HG02981 (cell line): ENCODE data around the gene PNCK.
"Not testable (repeated sequence)": the region's sequence is repeated elsewhere in the genome, so short reads cannot be mapped to it uniquely, and the experiment has no call there.

Experiments used
- ATAC-seq: cut with Tn5 transposase; IDR thresholded peaks from one replicate; pipeline ENCODE4 v1.9.1; 2021; ENCODE audit warnings: mild to moderate bottlenecking, moderate library complexity; ENCODE audit not compliant: unreplicated experiment

Gene PNCK

GRCh38 chrX:153699210-153699783 is 25.7 kb upstream of the PNCK start:
- ATAC-seq: not testable (repeated sequence)

DNA sequence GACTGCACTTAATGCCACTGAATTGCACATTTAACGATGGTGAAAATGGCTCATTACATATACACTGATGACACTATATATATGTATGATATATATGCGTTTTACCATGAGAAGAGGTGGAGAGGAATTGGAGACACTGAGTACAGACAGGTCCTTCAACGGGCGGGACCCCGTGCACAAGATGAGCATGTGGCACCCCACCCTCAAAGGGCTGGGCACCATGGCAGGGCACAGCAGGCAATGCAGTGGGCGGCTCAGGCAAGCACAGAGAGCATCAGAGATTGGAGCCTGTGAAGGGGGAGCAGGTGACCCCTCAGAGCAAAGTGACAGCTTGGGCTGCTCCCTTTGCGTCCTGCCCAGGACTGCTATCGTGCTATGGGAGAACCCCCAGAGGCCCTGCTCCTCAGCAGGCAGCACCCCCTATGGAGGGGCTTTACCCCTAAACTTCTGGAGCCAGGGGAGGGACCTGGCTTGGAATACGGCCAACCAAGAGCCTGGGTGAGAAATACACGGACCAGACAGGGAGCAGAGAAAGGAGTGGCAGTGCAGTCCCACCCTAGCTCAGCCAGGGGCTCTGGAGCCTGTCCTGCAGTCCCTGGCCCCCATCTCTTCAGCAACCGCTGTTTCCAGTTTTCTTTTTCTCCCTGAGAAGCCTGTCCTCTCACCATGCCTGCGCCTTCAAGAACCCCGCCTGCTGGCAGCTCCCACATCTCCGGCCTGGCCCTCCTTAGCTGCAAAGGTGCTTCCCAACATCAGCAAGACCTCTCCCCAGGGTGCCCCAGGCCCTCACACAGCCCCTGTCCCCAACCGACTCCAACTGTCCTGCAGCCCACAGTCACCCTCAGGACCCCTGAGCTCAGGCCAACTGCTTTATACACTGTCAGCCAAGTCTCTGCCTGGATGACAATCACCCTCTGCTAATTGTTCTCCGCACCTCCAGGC is 24.6 kb upstream of the PNCK start:
- no peak for ATAC-seq

- not testable (repeated sequence) for ATAC-seq
Observed at GRCh38 chrX:153696986-153697722, 23.5 kb upstream of the PNCK start.

- not testable (repeated sequence) for ATAC-seq
Observed at GRCh38 chrX:153696538-153696937, 22.9 kb upstream of the PNCK start.

DNA sequence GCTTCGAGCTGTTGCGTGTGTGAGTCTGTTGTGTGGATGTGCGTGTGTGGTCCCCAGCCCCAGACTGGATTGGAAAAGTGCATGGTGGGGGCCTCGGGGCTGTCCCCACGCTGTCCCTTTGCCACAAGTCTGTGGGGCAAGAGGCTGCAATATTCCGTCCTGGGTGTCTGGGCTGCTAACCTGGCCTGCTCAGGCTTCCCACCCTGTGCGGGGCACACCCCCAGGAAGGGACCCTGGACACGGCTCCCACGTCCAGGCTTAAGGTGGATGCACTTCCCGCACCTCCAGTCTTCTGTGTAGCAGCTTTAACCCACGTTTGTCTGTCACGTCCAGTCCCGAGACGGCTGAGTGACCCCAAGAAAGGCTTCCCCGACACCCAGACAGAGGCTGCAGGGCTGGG is 22.5 kb upstream of the PNCK start:
- ATAC-seq: no peak

- ATAC-seq: no peak
Observed at GRCh38 chrX:153694687-153695270, 21.2 kb upstream of the PNCK start.

DNA sequence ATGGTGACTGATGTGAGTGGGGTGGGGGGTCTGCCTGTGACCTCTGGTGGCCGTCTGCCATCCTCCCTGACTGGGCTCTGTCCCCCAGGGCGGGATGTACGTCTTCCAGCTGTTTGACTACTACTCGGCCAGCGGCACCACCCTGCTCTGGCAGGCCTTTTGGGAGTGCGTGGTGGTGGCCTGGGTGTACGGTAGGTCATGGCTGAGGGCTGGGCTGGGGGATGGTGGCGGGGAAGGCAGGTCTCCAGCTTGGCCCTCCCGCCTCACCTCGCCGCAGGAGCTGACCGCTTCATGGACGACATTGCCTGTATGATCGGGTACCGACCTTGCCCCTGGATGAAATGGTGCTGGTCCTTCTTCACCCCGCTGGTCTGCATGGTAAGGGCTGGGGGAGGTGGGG is 20.6 kb upstream of the PNCK start:
- ATAC-seq: not testable (repeated sequence)

DNA sequence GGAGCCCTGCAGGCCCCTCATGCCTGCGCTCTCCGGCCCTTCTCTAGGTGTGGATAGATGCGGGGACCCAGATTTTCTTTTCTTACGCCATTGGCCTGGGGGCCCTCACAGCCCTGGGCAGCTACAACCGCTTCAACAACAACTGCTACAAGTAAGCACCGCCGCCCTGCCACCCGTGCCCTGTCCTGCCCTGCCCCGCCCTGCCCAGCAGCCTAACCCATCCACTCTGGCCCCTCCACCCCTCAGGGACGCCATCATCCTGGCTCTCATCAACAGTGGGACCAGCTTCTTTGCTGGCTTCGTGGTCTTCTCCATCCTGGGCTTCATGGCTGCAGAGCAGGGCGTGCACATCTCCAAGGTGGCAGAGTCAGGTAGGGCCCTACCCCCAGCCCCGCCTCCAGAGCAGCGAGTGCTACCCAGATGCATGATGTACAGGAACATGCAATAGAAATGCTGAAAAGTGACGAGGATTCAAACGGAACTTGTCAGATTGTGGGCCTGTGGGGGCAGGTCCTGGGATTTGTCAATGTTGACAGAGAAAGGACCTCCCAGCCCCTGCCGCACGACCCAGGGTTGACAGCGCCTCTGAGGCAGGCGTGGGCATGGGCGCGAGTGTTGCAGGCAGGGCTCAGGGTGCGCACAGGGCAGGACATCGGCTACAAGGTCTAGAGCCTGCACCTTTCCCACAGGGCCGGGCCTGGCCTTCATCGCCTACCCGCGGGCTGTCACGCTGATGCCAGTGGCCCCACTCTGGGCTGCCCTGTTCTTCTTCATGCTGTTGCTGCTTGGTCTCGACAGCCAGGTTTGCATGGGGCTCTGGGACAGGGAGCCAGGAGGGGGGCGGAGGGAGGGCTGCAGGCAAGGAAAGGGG is 19.8 kb upstream of the PNCK start:
- no peak for ATAC-seq

DNA sequence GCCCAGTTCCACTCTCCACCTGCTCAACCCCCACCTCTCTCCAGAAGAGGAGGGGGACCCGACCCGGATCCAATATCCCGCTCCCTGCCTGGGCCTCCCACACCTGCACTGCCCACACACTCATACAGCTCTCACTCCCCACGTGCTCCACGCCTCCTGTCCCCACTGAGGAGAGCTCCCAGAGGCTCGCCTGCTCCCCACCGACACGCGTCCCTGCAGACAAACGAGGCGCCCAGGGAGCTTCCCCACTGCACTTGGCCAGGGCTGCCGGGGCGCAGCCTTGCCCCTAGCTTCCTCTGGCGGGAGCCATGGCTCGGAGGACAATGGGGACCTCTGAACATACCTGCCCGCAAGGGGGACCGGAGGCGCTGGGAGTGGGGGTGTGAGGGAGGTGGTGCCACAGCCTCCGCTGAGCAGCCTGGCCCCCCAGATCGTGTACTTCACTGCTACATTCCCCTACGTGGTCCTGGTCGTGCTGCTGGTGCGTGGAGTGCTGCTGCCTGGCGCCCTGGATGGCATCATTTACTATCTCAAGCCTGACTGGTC is 19.1 kb upstream of the PNCK start:
- no peak for ATAC-seq

DNA sequence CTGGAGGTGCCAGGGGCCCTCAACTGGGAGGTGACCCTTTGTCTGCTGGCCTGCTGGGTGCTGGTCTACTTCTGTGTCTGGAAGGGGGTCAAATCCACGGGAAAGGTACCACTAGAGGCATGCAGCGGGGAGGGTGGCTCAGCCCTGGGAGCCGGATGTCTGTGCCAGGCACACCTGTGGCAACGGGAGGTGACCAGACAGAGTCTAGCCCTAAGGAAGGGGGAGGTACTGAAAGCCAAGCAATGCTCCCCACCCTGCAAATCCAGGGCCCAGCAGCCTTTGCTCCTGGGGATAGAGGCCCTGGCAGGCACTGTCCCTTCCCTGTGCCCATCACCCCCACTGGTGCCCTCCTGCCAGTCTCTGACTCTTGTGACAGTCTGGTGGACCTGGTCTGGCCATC is 18.4 kb upstream of the PNCK start:
- no peak for ATAC-seq

GRCh38 chrX:153691032-153691827 is 17.6 kb upstream of the PNCK start:
- not testable (repeated sequence) for ATAC-seq

GRCh38 chrX:153690466-153690865 is 16.9 kb upstream of the PNCK start:
- ATAC-seq: no peak

DNA sequence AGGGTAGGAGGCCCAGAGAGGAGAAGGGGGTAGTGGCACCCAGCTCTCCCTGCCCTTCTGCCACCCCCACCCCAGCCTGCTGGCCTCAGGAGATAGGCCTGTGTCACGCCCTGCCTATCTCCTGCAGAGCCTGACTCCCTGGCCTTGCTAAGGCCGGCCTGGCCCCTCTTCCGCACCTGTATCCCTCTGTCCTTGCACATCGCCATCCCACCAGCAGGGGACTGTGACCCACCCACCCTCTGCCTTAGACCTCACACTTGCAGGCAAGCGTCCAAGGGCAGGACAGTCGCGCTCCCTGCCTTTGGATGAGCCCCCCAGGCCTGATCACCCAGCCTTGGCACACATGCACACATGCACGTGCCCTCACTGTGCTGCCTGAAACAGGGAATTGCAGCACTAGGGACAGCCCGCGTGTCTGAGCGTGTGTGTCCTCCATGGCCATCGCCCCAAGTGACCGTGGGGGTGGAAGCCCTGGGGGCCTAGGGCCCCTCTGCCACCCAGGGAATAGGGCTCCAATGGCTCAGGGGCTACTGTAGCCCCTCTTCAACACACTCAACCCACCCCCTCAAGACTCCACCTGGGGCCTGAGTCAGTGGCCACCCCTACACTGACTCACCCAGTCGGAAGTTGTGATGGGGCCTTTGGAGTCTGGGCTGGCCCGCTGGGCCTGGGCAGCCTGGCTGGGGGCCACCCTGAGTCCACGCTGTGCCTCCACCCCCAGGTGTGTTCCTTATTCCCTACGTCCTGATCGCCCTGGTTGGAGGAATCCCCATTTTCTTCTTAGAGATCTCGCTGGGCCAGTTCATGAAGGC is 16.2 kb upstream of the PNCK start:
- ATAC-seq: no peak

- ATAC-seq: no peak
Observed at GRCh38 chrX:153688911-153689590, 15.4 kb upstream of the PNCK start.

GRCh38 chrX:153688506-153688905 is 14.9 kb upstream of the PNCK start:
- no peak for ATAC-seq

GRCh38 chrX:153688071-153688470 is 14.5 kb upstream of the PNCK start:
- no peak for ATAC-seq

DNA sequence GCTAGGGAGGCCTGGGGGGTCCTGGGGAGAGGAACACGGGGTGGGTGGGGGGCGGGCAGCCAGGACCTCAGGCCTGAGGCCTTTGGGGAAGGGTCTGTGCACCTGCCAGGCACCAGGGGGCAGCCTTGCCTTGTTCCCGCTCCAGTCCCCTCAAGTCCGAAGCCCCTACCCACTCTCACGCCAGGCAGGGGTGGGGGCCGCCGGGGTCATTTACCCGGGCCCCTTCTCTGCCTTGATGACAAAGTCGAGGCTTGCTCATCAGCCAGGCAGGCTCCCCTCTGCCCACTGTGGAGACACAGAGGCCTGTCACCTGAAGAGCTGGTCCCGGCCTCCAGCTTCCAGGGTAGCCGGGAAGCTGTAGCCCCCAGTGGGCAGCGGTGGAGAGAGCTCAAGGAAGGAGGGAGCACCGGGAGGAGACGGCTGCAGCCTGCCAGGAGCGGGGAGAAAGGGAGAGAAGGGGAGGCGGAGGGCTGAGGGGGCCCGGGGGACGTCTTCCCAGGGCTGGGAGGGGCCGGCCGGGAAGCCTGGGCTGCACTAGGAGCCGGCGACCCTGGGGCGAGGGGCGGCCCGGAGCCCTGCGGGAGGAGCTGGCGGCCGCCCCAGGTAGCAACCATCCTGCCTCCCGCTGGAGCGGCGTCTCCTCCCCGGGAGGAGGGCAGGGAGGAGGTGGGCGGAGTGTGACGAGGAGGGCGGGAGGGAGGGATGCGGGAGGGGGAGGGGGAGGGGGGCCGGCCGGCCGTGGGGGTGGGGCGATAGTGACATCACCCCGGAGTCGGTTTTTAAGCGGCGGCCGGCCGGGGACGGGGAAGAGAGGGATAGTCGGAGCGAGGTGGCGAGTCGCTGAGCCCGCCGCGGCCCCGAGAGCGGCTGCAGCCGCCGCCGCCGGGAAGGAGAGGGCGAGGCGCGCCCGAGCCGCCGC is 13.8 kb upstream of the PNCK start, which contains the start of gene SLC6A8:
SLC6A8 (plus strand) TSS at position 806 of the 919 bp plus-strand sequence. CDS start 649 bp downstream, outside the sequence.
- ATAC-seq: no peak
